Measurements from ENCODE around the gene TEX14.

Gene TEX14

GRCh38 chr17:58508341-58509067 lies 183.3 kb downstream of the TEX14 start:
- in situ Hi-C loops (cut with MboI; ENCODE audit: low sequenced_read_pairs) = no loop called here

GRCh38 chr17:58507123-58507634 lies 184.7 kb downstream of the TEX14 start:
- in situ Hi-C loops (cut with MboI; ENCODE audit: low sequenced_read_pairs) = no loop called here

Data from HL-60/S4 (cell line).